Measurements from ENCODE around the gene SEMA6A. TPM values are rescaled to one million over a fixed set of nuclear protein-coding genes. Genes with fewer than 3 reads are reported as not detected.
A peak's percentile ranks its signal among the peaks of the same experiment; 100 is the strongest.

The SEMA6A gene
- total RNA-seq, 1 experiment from 2014 or later, result 18.3 TPM

DNA sequence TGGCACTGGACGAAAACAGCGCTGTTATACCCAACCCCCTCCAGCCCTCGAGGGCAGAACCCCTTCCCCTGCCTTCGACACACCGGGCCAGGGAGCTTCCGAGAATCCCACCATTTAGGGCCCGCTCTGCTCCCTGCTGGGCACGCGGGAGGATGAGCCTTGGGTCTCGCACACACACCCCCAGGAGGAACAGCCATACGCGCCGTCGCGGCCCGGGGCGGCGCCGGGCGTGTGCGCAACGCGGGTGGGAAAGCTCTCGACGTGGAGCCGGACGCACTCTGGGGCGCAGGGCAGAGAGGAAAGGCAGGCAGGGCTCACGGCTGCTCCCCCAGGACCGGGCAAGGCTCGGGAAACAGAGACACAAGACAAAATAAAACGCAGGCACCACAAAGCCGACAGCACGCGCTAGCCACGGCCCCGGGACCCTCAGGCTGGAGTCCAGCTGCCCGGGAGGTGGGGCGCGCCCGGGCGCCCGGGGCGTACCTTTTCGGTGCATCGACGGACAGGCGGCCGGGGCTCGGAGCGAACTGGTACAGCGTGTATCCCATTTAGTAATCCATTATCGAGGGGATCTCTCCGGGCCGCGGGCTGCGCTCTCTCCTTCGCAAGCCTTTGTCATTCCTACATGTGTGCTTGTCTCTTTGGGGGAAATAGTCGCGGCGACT, 789 bp downstream of the SEMA6A start:
- H3K9me3 Mint-ChIP-seq (ENCODE audit: unreplicated experiment), result no peaks in the 10 kb centered on the region
- peaks cover 13% of the 10 kb centered on the region for H3K4me1 Mint-ChIP-seq (ENCODE audit: low read depth, unreplicated experiment)
- BruUV-seq (replicated peaks), result no TSS peak
- TF ChIP-seq, protein P1, sequence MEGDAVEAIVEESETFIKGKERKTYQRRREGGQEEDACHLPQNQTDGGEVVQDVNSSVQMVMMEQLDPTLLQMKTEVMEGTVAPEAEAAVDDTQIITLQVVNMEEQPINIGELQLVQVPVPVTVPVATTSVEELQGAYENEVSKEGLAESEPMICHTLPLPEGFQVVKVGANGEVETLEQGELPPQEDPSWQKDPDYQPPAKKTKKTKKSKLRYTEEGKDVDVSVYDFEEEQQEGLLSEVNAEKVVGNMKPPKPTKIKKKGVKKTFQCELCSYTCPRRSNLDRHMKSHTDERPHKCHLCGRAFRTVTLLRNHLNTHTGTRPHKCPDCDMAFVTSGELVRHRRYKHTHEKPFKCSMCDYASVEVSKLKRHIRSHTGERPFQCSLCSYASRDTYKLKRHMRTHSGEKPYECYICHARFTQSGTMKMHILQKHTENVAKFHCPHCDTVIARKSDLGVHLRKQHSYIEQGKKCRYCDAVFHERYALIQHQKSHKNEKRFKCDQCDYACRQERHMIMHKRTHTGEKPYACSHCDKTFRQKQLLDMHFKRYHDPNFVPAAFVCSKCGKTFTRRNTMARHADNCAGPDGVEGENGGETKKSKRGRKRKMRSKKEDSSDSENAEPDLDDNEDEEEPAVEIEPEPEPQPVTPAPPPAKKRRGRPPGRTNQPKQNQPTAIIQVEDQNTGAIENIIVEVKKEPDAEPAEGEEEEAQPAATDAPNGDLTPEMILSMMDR (IDR thresholded peaks at IDR 0.05; ENCODE audit: insufficient read depth in 1 of 2, low read depth in 1 of 2, low read length in 1 of 2, severe bottlenecking in 1 of 2, unreplicated experiment in 1 of 2), result no peak
- intact Hi-C loops (cut with micrococcal nuclease; ENCODE audit: unreplicated experiment), result loop anchor here (1.0 to 5.0 kb wide), 3 partner anchors 41 to 269 kb away; no protein-coding TSS in a partner anchor
- H3K27me3 ChIP-seq (replicated peaks; ENCODE audit: control insufficient read depth, insufficient read depth, low read length), result no peaks in the 10 kb centered on the region; the same call in 1 of the 2 replicates
- no peaks in the 10 kb centered on the region for H3K9me3 ChIP-seq
- peaks cover 22% of the 10 kb centered on the region for H3K36me3 Mint-ChIP-seq (ENCODE audit: insufficient read depth, unreplicated experiment)
- peaks cover 2% of the 10 kb centered on the region for H3K27me3 Mint-ChIP-seq (ENCODE audit: insufficient read depth, unreplicated experiment)
- H3K4me3 Mint-ChIP-seq (ENCODE audit: unreplicated experiment), result peak overlapping the region; percentile 92
- no peaks in the 10 kb centered on the region for H3K36me3 ChIP-seq (ENCODE audit: control insufficient read depth, insufficient read depth, low read length)
- peak overlapping the region; percentile 61 for H3K4me3 ChIP-seq (ENCODE audit: low read depth, low read length)
- POLR2A ChIA-PET, result no interaction called here
- H3K4me1 ChIP-seq, result peaks cover 15% of the 10 kb centered on the region
- H3K27ac Mint-ChIP-seq (ENCODE audit: unreplicated experiment), result peak overlapping the region; percentile 45
- peak; percentile 29 to 35 for DNase-seq
- CTCF ChIA-PET, result no interaction called here

DNA sequence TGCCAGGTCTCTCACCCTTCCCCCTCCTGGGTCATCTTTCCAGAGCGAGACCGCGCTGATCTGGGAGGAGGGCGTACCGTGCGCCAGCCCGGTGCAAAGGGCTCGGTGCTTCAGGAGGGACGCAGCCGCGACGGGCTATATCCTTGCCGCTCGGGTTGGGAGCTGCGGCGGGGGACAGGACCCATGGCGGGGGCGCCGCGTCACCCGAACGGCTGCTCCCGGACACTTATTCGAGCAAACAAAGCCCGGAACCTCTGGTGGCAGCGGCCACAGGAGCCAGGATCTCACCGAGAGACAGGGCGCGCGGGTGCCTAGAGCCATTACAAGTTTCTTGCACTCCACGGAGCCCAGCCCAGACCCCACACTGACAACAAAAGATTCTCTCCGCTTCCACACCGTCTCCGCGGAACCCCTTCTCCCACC, 1.3 kb downstream of the SEMA6A start:
- TF ChIP-seq, protein P1 (IDR thresholded peaks at IDR 0.05; ENCODE audit: insufficient read depth in 1 of 2, low read depth in 1 of 2, low read length in 1 of 2, severe bottlenecking in 1 of 2, unreplicated experiment in 1 of 2), result no peak
- Histone ChIP-seq H3K27me3 (replicated peaks; ENCODE audit: control insufficient read depth, insufficient read depth, low read length) (no peaks in the 10 kb centered on the region; the same call in 1 of the 2 replicates), H3K4me1 (peaks cover 10% of the 10 kb centered on the region), H3K4me3 (ENCODE audit: low read depth, low read length) (peak overlapping the region; percentile 61), H3K36me3 (ENCODE audit: control insufficient read depth, insufficient read depth, low read length) (no peaks in the 10 kb centered on the region), H3K9me3 (no peaks in the 10 kb centered on the region)
- Mint-ChIP-seq H3K27me3 (ENCODE audit: insufficient read depth, unreplicated experiment) (peaks cover 2% of the 10 kb centered on the region), H3K4me3 (ENCODE audit: unreplicated experiment) (peak overlapping the region; percentile 92), H3K4me1 (ENCODE audit: low read depth, unreplicated experiment) (peaks cover 7% of the 10 kb centered on the region), H3K27ac (ENCODE audit: unreplicated experiment) (peak overlapping the region; percentile 45), H3K9me3 (ENCODE audit: unreplicated experiment) (no peaks in the 10 kb centered on the region), H3K36me3 (ENCODE audit: insufficient read depth, unreplicated experiment) (peaks cover 22% of the 10 kb centered on the region)
- CTCF ChIA-PET, result no interaction called here
- DNase-seq, result peak; percentile 41 to 43
- TSS peak; percentile 14 for BruUV-seq (replicated peaks)
- intact Hi-C loops (cut with micrococcal nuclease; ENCODE audit: unreplicated experiment), result loop anchor here (1.0 to 5.0 kb wide), 2 partner anchors 40 to 159 kb away; no protein-coding TSS in a partner anchor
- POLR2A ChIA-PET, result no interaction called here

DNA sequence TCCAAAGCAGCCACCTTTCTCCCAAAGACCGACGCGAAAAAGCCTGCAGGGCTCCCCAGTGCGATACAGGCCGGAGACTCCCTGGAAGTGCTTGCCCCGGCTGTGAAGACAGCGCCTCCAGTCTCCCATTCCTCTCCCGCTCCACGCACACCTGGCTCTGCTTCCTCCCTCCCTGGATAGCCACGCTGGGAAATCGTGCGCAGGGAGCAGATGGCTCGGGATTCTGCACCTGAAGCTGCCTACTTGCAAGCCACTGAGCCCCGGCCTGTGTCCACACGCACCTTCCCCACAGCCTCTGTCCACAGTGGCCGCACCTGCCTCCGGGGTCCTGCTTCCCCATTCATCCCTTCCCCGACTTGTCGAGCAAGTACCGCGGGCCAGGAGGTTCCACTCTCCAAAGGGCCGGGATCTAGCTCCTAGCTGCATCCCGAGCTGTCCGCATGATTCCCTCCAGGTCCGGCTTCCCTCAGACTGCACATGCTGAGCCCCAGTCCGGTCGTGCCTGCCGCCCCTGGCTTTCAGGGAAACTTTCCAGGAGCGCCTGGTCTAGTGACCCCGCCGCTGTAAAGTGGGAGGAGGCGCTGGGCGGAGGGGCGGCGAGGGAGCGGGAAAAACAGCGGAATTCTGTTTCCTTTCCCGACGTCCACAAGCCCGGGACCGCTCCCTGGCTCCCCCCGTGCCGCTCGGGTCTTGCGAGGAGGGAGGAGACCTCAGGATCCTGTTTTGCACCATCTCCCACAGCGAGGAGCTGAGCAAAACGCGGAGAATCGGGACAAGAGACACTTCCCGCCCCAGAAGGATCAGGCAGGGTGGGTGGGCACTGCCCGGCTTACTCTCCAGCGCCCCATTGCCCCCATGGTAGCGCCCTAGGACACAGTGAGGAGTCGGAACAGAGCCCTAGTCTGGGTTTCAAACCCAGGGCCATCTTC, 2.0 kb downstream of the SEMA6A start:
- POLR2A ChIA-PET, result no interaction called here
- intact Hi-C loops (cut with micrococcal nuclease; ENCODE audit: unreplicated experiment), result loop anchor here (1.0 to 5.0 kb wide), 4 partner anchors 26 to 376 kb away; no protein-coding TSS in a partner anchor

More for the DNA sequence above, 2.0 kb downstream of the SEMA6A start:
- no TSS peak for BruUV-seq (replicated peaks)
- Mint-ChIP-seq H3K36me3 (ENCODE audit: insufficient read depth, unreplicated experiment) (peaks cover 24% of the 10 kb centered on the region), H3K4me3 (ENCODE audit: unreplicated experiment) (peak overlapping the region; percentile 92), H3K27me3 (ENCODE audit: insufficient read depth, unreplicated experiment) (peaks cover 2% of the 10 kb centered on the region), H3K4me1 (ENCODE audit: low read depth, unreplicated experiment) (peaks cover 7% of the 10 kb centered on the region), H3K27ac (ENCODE audit: unreplicated experiment) (peak overlapping the region; percentile 69), H3K9me3 (ENCODE audit: unreplicated experiment) (no peaks in the 10 kb centered on the region)
- no peaks in the 10 kb centered on the region; the same call in 1 of the 2 replicates for H3K27me3 ChIP-seq (replicated peaks; ENCODE audit: control insufficient read depth, insufficient read depth, low read length)
- peak; percentile 63 for DNase-seq
- CTCF ChIA-PET, result no interaction called here
- no peaks in the 10 kb centered on the region for H3K9me3 ChIP-seq
- TF ChIP-seq, protein P1 (IDR thresholded peaks at IDR 0.05; ENCODE audit: insufficient read depth in 1 of 2, low read depth in 1 of 2, low read length in 1 of 2, severe bottlenecking in 1 of 2, unreplicated experiment in 1 of 2), result no peak
- H3K36me3 ChIP-seq (ENCODE audit: control insufficient read depth, insufficient read depth, low read length), result no peaks in the 10 kb centered on the region
- peaks cover 8% of the 10 kb centered on the region for H3K4me1 ChIP-seq
- peak overlapping the region; percentile 61 for H3K4me3 ChIP-seq (ENCODE audit: low read depth, low read length)
